COLO829 (cell line): ENCODE data around the gene COL23A1.
"Not testable (repeated sequence)": the region's sequence is repeated elsewhere in the genome, so short reads cannot be mapped to it uniquely, and the experiment has no call there.

Experiments
- DNase-seq: peaks from one replicate; pipeline ENCODE4 v3.0.0; 2012; ENCODE audit warnings: low spot score

COL23A1 gene

DNA sequence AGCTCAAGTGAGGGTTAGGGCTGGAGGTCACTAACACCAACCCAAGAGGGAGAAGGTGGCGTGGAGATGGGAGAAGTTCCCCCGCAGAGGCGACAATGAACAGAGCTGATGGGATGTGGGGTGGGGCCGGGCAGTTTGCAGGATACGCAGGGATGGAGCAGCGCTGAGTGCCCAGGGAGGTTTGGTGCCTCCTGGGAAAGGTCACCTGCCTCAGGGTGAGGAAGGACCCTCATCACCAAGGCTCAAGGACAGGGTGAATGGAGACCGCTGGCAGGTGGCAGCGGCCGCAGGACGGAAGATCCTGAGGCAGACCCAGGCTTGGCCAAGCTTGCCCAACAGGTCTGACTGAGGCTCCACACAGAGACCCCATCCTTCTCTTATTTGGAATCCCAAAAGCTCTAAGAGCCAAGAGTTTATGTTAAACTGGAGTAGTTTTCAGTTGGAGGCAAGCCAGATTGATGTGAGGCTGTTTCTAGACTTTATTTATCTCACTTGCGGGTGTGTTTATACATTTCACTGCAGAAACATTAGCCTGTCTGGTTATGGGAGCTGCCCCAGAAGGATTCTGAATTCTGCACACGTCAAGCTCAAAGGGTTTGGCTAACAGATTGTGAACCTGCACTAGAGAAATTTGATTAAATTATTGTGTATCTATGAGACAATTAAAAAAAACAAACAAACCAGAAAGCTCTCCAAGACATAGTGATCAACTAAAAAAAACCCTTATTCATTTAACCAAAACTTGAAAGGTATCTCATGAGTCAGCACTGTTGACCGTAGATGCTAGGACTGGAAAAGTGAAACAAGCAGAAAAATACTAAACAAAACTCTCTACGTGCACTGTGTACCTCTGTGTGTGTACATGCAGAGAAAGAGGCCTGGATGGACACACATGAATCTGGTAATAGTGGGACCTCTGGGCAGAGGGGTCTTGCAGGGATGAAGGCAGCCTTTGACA, 211.4 kb downstream of the COL23A1 start:
- DNase-seq = no peak

DNA sequence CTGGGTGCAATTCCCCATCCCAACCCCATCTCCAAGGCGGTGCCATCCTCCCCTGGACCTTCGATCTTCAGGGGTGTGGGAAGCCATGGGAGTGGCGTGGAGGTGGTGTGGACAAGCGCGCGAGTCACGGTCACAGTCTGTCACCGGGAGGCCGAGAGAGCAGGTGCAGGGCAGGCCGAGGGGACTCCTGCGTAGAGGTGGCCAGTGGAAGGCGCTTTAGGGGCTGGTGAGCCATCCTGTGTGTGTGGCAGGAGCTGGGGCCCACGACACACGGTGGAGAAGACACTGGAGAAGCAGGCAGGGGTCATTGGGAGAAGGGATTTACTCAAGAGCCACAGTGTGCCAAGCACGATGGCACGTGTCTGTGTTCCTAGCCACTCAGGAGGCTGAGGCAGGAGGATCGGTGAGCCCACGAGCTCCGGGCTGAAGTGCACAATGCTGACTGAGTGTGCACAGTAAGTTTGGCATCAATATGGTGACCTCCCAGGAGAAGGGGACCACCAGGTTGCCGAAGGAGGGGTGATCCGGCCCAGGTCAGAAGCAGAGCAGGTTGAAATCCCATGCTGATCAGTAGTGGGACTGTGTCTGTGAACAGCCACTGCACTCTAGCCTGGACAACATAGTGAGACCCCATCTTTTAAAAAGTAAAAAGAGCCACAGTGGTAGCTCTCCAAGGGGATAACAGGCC, 212.5 kb downstream of the COL23A1 start:
- DNase-seq = no peak

DNA sequence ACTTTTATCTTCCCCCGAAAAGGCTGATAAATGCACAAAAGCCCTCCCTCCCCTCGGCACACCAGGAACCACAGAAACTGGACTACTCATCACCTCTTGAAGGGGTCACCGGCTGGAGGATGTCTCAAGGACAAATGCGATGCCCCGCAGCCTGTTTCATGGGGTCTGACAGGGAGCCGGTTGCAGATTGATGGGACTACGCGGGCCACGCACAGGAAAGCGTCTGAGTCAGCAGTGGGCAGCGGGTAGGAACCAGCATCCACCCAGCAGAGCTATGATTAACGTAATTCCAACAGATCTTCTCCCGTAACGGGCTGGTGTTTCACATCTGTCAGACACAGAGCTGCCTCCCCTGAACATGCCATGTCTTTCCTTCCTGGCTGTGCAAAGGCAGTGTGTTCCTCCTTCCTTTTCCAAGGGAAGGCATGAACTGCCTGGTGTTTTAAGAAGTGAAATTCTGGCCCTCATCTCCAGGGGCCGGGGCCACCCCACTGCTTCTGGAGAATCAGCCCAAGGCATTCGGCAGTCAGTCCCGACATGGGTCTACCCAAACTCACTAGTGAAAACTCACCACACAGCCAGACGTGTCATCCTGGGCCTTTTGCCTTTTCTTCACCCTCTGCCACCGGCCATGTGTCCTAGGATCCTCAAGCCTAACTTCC, 213.1 kb downstream of the COL23A1 start:
- DNase-seq = no peak

GRCh38 chr5:178375348-178375747, 214.8 kb downstream of the COL23A1 start:
- no peak for DNase-seq

- DNase-seq = no peak
Observed at GRCh38 chr5:178373711-178374110, 216.5 kb downstream of the COL23A1 start.

GRCh38 chr5:178372142-178372571, 218.0 kb downstream of the COL23A1 start:
- DNase-seq = no peak

DNA sequence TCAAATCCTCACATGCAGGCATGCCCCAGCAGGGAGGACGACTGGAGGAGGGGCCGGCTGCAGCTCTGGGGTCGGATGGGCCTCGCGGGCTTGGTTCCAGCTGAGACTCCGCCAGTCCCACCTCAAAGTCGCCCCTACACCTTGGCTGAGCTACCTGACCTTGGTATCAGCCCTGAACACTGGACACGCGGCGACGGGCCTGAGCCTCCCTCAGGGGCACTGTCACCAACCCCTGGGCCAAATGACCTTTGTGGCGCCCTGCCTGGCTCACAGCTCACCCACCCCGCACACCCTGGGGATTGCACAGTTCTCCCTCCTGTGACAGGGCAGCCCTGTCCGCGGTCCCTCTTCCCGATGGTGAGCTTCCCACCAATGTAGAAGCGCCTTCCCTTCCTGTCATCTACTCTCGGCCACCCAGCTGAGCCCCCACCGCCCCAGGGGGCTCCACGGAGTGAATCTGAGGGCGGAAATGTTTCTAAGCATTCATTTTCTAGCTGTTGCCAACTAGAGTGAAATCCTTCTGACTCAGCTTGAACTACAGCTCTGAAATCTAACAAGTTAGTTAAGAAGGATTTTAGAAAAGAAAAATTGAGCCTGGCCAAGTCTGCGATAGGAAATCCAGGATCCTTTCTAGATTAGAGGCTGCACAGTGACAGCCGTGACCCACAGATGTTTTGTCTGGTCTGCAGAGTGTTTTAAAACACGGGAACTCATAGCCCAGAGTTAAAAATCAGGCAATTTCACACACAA, 218.7 kb downstream of the COL23A1 start:
- DNase-seq = no peak

- no peak for DNase-seq
Observed at GRCh38 chr5:178370102-178370501, 220.1 kb downstream of the COL23A1 start.

DNA sequence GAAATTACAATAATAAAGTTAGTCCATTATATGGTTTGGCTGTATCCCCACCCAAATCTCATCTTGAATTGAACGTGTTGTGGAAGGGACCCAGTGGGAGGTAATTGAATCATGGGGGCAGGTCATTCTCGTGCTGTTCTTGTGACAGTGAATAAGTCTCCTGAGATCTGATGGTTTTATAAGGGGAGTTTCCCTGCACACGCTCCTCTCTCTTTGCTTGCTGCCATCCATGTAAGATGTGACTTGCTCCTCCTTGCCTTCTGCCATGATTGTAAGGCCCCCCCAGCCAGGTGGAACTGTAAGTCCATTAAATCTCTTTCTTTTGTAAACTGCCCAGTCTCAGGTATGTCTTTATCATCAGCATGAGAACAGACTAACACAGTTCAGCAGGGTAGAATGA, 220.7 kb downstream of the COL23A1 start:
- DNase-seq = not testable (repeated sequence)

DNA sequence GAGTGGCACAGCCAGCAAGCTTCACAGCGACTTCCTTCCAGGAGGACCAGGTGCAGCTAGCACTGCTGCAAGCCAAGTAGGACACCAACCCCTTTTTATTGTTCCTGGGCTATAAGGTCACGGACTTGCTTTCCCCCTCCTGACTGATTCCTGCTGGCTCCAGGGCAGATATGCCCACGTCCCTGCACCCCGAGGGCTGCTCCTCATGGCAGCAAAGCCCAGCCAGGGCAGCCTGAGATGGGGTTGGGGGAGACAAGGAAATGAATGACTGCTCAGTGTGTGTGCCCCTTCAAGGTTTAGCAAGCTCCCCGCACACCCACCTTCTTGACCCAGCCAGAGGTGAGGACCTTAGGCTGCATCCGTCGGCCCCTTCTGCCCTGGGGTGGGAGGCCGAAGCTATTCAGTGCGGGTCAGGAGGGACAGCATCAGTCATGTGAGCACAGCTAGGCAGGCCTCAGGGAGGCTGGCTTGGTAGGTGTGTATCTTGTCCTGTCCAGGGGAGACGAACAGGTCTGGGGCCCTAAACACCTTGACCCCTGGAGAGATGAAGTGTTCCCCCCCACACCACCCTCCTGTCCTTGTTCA, 221.4 kb downstream of the COL23A1 start:
- DNase-seq = no peak

DNA sequence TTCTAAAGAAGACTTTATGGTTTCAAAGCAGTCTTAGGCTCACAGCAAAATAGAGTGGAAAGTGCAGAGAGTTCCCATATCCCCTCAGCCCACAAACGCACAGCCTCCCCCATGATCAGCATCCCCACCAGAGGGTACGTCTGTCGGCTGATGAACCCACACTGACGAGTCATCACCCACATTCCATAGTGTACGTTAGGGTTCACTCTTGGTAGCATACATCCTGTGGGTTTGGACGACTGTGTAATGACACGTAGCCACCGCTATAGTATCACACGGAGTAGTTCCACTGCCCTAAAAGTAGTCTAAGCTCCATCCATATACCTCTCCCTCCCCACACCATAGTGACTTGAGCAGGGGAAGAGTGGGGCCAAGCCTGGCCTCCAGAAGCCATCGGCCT, 221.9 kb downstream of the COL23A1 start:
- DNase-seq = no peak

- no peak for DNase-seq
Observed at GRCh38 chr5:178367736-178368120, 222.5 kb downstream of the COL23A1 start.

DNA sequence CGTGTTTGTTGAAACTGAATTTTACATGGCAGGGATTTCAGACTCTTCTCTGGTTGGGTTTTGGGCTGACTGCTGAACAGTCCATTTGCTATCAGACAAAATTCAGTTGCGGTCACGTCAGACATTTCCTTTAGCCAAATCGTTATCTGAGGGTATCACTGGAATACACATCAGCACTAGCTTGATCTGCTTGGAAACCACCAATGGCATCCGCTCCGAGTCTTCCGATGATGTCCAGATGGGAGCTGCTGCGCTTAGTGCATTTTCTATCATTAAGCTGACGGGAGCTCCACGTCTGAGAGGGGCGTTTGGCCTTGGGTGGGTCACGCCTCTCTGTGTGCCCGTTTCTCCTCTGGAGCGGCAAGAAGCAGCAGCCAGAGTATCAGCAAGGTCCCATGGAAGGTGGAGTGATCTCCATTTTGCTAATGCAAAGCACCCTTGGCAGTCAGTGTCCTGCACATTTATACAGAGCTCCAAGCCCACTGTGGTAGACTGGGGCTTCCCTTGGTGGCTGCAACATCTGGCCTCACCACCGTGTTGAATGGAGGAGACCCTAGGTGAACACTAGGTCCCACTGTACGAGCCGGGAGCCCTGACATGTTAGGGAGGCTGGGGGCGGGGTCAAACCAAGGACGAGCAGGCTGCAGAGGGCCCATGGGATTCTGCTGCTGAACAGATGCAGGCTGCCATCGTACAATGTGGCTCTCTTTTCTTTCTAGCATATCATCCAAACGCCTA, 223.0 kb downstream of the COL23A1 start:
- no peak for DNase-seq

DNA sequence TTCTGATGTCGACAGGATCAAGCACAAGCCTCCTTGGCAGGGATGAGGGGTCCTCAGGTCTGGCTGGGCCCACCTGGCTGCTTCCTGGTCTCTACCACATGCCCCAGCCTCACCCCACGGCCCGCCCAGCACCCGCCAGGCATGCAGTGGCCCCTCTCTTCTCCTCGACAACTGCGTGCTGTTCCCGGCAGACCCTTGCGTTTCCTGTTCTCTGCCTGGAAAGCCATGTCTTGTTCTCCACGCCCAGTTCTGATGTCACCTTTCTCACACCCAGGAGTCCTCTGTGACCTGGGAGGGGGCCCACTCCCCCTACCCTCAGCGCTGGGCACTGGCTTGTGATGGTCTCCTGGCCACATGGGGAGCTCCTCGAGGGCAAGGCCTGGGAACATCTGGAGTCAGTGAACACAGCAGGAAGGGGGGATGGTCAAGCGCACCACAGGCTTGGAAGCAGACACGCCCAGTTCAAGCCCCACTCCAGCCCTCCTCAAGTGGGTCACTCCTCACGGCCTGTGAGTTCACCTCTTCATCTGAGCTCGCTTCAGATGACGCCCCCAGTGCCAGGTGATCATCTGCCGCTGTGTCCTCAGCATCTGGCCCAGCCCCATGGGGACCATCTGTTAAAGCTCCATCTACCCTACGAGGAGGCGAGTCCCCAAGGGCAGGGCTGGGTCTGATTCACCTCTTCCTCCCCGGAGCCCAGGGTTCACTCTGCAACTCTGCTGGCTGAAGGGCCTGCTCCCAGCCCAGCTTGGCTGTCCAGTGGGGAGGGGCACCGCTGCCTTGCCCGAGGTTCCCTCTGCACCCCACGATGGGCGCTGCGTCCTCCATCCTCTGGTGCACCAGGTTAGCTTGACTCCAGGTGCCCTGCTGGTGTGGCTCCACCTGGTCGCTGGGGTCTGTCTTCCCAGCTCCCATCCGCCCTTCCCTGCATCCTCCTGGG, 224.4 kb downstream of the COL23A1 start:
- no peak for DNase-seq

DNA sequence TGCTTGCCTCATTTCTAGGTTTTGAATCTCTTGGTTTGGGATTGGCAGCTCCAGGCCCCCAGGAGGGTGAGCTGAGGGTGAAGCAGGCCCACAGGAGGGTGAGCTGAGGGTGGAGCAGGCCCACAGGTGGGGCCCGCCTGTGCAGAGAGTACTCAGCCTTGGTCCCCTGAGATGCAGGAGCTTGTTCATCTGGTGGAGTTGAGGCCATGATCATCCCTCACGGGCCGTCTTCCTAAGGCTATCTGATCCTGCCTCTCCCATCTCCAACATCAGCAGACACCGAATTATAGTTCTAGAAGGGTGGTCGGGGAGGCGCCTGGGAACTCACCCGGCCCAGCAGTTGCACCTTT, 225.9 kb downstream of the COL23A1 start:
- DNase-seq = no peak

DNA sequence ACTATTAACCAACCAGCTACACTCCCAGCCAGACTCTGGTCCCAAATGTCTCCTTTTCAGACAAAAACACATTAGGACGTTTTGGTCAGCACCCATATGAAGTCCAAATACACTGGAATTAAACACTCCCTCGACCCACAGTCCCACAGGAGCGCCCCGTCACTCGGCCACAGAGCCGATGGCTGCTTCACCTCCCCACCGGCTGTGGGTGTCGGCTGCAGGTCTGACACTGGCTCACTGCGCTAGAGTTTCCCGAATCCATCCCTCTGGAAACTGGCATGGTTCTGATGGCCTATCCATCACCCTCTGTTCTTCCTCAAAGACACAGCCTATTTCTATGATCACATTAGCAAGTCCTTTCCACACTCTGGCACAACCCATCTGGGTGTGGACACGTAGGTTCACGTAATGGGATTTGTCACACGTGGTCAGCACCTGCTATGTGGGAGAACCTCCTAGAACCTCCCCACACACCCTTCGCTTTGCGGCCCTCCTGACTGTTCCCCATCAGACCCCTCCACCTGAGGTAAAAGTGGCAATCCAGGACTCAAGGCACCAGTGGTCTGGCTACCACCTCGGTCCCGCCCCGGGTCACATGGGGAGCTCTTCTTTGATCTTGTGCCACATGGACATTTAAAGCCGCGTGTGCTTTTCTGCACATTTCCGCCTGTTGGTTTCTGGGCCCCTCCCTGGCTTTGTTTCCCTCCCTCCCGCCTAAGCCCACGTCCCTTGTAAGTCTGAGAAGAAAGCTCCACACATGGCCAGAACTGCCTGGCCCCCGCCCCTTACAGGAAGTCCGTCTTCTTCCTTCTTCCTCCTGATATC, 226.5 kb downstream of the COL23A1 start:
- no peak for DNase-seq

DNA sequence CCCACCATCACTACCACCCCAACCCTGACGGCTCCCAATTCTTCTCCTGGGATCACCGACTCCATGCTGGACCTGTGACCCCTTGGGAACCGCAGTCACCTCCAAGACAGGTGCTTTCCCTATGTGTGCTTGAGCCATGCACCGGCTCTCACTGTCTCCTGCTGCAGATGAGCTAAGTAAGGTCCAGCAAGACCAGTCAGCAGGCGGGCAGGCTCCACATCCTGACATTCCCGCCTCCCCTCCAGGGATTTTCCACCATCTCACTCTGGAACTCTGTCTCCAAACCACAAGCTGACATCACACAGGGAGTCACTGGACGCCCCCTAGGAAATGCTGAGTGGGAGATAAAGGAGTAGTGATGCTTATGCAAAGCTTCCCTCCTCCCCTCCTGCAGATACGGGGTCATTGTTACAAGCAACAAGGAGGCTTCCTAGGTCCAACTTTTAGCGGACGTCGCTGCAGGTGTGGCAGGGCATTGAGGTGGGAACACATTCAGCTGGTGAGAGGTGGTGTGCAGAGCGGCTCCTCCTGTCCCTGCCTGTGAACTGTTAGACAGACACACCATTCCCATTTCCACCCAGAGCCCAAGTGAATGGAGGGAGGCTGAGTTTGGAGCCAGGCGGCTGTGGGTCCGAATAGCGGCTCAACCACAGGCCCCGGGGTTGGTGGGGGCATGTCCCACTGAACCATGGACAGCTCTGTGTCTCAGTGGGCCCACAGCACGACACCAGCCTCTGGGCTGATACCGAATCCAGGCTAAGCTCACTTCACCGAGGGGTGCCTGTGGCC, 228.3 kb downstream of the COL23A1 start:
- no peak for DNase-seq

- no peak for DNase-seq
Observed at GRCh38 chr5:178360926-178361235, 229.3 kb downstream of the COL23A1 start.
